Tibial nerve (tissue), 4 donors: ENCODE measurements around the gene PREP.

ENCODE experiments used
- EP300 ChIP-seq, 2 donors: sonication (generic); formaldehyde crosslinking; IDR thresholded peaks; one replicate each; pipeline ENCODE4 v1.6.1; 2017; ENCODE audit warnings: antibody characterized with exemption in 2 of 2, mild to moderate bottlenecking in 1 of 2
- POLR2A ChIP-seq, 2 donors: fragments of 450-650 bp; IDR thresholded peaks; one replicate each; pipeline ENCODE4 v1.6.1; 2017; ENCODE audit warnings: antibody characterized with exemption in 2 of 2, mild to moderate bottlenecking in 2 of 2, moderate library complexity in 2 of 2
- TF ChIP-seq, protein P1 (sequence below), 5 experiments: fragments of 200-600 bp in 3 of 5; fragments of 450-650 bp in 2 of 5; sonication (generic) in 3 of 5; IDR thresholded peaks; one replicate each; pipeline ENCODE4 v1.5.1; 2016 to 2019; ENCODE audit warnings: antibody characterized with exemption in 5 of 5, mild to moderate bottlenecking in 3 of 5, moderate library complexity in 2 of 5

DNA sequence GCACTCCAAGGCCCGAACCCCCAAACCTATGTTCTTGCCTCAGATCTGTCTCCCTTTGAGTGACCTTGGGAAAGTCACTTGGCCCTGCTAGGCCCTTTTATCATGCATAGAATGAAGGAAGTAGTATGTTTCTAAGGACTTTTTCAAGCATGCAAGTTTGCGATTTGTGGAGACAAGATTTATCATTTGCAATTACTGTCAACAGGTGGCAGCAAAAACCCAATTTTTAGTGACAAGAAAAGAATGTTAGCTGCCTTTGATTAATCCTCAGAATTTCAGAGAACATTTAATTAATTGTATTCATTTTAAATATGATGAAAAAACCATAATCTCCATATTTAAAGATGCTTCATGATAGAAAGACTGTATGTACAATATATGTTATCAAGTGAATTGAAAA lies 28.3 kb upstream of the PREP start:
- TF ChIP-seq EP300 (IDR thresholded peaks at IDR 0.05) (no peak), POLR2A (IDR thresholded peaks at IDR 0.05) (no peak)
- TF ChIP-seq, protein P1, sequence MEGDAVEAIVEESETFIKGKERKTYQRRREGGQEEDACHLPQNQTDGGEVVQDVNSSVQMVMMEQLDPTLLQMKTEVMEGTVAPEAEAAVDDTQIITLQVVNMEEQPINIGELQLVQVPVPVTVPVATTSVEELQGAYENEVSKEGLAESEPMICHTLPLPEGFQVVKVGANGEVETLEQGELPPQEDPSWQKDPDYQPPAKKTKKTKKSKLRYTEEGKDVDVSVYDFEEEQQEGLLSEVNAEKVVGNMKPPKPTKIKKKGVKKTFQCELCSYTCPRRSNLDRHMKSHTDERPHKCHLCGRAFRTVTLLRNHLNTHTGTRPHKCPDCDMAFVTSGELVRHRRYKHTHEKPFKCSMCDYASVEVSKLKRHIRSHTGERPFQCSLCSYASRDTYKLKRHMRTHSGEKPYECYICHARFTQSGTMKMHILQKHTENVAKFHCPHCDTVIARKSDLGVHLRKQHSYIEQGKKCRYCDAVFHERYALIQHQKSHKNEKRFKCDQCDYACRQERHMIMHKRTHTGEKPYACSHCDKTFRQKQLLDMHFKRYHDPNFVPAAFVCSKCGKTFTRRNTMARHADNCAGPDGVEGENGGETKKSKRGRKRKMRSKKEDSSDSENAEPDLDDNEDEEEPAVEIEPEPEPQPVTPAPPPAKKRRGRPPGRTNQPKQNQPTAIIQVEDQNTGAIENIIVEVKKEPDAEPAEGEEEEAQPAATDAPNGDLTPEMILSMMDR (IDR thresholded peaks at IDR 0.05): peak; percentile 48 to 72 (median 52)
